Activated CD8-positive, alpha-beta memory T cell treated with anti-CD3 and anti-CD28 coated beads, Interleukin-2, amount 50 U/mL, for 48 hours (primary cell): Measurements from ENCODE around the gene DDX54.
A peak's percentile ranks its signal among the peaks of the same experiment; 100 is the strongest.

Experiments used
- DNase-seq: peaks from one replicate; pipeline ENCODE4 v3.0.0-alpha.2; 2020

Gene DDX54, protein sequence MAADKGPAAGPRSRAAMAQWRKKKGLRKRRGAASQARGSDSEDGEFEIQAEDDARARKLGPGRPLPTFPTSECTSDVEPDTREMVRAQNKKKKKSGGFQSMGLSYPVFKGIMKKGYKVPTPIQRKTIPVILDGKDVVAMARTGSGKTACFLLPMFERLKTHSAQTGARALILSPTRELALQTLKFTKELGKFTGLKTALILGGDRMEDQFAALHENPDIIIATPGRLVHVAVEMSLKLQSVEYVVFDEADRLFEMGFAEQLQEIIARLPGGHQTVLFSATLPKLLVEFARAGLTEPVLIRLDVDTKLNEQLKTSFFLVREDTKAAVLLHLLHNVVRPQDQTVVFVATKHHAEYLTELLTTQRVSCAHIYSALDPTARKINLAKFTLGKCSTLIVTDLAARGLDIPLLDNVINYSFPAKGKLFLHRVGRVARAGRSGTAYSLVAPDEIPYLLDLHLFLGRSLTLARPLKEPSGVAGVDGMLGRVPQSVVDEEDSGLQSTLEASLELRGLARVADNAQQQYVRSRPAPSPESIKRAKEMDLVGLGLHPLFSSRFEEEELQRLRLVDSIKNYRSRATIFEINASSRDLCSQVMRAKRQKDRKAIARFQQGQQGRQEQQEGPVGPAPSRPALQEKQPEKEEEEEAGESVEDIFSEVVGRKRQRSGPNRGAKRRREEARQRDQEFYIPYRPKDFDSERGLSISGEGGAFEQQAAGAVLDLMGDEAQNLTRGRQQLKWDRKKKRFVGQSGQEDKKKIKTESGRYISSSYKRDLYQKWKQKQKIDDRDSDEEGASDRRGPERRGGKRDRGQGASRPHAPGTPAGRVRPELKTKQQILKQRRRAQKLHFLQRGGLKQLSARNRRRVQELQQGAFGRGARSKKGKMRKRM

DNA sequence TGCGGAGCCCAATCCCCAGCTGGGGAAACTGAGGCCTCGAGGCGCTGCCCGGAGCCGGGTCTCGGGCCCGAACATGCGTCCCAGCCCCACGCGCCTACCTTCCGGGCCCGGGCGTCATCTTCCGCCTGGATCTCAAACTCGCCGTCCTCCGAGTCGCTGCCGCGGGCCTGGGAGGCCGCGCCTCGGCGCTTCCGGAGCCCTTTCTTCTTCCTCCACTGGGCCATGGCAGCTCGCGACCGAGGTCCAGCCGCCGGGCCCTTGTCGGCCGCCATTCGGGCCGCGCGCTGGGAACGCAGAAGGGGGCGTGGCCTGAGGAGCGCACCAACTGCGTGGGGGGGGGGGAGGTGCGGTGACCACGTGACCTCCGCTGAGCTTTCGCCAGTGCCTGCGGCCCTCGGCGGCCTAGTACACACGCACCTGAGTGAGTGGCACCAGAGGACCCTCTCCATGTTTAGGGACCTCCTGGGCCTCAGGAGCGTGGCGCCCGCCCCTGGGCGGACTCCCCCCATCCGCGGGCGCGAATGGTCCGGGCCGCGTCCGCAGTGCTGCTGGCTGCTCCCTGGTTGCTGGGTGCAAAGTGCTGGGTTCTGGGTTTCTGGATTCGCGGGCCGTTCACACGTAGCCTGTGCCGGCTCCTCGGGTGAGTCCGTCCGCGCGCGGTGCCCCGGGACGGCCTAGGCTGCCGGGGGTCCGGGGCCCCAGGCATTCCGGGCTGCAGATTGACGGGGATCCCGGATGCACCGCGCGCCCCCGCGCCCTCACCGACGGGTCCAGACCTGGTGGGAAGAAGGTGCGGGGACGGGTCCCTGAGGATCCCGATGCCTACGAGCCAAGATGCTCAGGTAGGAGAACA lies at the start of gene DDX54, which contains the start of gene RITA1:
Gene DDX54 (minus strand): TSS at position 299 of the 853 bp plus-strand sequence. CDS start 27 bp downstream, at position 272.
Gene RITA1 (plus strand): TSS at position 542 of the 853 bp plus-strand sequence. CDS start 1,026 bp downstream, outside the sequence.
- DNase-seq = peak; percentile 94

DNA sequence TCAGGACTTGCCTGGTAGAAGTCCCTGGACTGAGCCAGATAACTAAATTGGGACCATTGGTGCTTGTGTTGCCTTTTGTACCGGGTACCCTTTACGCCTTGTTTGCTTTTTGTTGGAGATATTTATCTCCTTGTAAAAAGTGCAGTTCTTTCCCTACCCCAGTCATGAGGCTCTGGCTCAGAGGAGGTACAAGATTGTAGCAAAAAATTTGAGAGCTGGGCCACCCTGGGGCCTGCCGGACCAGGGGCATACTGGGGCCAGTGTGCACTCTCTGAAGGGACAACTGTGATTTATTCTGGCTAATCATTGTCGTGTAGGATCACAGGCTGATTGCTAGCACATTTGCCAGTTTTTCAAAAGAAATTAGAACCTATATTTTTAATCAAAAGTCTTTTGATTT lies 49.2 kb upstream of the DDX54 start:
- DNase-seq = no peak

DNA sequence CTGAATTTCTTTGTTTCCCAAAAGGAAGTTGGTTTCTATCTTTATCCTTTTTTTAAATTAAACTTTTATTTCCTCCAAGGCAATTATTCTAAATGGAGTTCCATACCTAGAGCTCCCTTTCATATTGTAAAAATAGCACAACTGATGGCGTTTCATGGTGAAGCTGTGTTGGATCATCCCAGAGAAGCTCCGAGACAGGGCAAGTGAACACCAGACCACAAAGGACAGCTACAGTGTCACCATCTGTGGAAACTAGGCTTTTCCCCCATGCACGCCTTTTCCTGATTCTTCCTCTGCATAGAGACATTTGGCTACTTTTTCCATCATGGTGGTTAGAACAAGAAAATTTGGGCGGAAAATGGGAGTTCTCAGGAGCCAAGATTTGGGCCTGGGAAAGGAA lies 48.7 kb upstream of the DDX54 start:
- no peak for DNase-seq

DNA sequence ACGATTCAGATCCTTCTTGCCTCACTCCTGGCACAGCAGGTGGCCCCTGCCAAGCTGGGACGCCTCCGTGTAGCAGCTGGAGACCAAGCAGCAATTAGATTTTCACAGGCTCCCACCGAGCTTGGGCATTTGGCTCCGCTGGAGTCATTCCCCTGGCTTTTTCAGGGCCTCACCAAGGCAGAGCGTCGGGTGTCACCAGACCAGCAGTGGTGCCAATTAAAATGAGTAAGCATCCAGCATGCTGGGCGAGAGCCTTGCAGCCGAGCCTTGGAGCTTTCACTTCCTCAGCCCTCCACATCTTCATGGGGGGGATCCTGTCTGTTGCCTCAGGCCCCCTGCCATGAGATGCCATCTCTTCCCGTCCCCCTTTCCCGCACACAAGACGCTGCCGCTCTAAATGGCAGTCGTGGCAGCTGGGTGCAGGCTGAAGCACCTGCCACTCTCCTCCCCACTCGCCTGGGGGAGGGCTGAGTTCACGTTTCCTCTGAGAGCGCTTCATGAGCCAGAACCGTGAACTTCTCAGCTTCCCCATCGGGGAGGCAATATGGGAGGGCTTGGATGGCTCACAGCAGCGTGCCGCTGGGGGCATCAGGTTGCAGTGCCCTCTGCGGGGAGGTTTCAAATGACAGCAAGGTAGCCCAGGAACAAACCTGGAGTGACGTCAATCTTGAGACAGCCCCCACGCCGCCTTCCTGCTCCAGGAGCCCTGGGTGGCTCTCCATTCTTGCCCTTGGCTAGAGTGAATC lies 47.7 kb upstream of the DDX54 start:
- DNase-seq = peak; percentile 77

DNA sequence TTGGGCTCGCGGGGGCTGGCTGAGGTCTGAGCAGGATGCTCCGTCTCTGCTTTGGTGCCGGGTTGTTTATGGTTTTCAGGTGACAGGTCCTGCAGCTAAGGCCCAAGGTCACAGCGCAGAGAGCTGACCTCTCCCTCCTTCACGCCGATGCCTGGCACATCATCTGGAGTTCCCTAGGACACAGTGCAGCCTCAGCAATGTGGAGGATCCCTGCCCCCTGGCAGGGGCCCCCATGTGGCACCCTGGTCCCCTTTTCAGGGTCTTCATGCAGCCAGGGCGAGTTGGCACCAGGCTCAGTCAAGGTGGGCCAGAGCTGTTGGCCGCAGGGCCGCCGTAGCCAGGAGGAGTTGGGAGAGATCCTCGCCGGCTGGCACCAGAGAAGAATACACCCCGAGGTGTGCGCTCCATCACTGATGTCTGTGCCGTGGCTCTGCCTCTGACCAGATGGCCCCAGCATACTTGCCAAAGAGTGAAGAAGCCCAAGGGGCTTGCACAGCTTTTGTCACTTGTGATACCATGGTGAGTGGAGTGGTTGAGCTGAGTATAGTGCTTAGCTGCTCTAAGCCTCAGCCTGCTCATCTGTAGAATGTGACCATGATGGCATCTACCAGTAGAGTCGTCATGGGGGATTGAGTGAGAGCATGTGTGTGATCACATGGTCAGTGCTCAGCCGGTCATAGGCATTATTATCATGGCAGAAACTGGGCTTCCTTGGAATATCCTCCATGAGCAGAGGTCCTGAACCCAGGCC lies 47.0 kb upstream of the DDX54 start:
- DNase-seq = no peak

DNA sequence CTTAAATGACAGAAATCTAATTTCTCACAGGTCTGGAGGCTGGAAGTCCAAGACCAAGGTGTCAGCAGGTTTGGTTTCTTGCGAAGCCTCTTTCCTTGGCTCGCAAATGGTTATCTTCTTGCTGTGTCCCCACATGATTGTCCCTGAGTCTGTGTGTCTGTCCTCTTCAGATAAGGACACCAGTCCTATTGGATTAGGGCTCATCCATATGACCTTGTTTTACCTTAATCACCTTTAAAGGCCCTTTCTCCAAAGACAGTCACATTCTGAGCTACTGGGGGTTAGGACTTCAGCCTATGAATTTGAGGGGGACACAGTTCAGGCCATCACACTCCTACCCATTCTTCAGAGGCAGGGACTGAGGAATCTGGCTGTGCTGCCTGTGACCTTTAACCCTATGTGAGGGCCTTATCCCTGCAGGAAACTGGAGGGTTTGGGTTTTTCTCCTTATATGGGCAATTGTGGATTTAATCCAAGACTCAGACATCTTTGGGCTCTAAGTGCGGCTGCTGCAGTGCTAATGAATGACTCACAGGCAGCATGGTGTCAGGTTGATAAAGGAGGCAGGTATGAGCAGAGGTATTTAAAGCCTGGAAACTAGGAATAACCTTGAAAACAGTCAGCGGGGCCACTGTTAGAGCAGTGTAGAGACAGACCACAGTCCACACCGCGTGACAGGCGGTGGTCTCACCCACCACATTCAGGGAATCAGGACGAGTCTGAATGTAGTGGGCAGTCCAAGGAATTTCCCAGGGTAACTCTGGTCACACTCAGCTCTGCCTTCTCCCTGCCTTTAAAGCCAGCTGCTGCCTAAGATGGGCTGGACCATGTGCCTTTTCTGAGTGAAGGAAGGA lies 46.2 kb upstream of the DDX54 start:
- no peak for DNase-seq

DNA sequence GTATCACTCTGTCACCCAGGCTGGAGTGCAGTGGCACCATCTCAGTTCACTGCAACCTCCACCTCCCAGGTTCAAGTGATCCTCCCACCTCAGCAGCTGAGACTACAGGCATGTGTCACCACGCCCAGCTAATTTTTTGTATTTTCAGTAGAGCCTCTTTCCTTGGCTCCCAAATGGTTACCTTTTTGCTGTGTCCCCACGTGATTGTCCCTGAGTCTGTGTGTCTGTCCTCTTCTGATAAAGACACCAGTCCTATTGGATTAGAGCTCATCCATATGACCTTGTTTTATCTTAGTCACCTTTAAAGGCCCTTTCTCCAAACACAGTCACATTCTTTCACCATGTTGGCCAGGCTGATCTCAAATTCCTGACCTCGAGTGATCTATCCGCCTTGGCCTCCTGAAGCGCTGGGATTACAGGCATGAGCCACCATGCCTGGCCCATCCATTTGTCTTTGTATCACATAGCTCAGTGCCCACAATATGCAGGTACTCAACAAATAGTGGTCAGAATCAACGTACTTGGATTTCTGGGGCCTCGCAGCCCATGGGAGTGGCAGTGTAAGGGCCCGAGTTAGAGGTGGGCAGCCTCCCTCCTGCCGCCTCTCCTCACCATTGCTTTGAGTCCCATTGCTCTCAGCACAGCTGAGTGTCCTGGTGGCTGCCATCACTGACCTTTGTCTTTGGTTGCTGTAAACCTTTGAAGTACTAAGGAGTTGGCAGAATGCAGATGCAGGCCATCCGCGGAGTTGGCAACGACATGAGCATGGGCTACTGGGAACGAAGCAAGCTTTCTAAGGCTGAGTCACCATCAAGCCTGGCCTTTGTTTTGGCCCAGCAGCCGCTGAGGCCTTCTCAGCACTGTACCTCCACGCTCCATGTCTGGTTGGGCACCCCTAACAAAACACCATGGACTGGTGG lies 45.3 kb upstream of the DDX54 start:
- DNase-seq = no peak

DNA sequence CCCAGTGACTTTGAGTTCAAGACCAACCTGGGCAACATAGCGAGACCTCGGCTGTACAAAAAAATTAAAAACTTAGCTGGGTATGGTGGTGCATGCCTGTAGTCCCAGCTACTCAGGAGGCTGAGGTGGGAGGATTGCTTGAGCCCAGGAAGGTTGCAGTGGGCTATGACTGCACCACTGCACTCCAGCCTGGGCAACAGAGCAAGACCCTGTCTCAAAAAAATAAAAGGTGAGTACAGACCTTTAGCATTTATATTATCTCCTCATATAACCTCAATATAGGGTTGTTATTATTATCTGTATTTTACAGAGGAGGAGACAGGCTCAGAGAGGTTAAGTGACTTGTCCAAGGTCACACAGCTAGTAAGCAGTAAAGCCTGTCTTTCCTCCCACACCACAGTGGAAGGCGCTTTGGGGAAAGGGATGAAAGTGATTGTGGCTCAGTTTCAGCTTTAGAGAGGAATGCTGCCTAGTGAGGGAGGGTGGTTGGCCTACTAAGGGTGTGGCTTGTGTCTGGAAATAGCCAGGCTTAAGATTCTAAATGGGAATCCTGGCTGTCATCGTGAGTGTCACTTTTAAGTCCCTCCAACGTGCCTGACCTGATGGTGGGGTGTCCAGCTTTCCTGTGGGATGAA lies 43.2 kb upstream of the DDX54 start:
- no peak for DNase-seq

DNA sequence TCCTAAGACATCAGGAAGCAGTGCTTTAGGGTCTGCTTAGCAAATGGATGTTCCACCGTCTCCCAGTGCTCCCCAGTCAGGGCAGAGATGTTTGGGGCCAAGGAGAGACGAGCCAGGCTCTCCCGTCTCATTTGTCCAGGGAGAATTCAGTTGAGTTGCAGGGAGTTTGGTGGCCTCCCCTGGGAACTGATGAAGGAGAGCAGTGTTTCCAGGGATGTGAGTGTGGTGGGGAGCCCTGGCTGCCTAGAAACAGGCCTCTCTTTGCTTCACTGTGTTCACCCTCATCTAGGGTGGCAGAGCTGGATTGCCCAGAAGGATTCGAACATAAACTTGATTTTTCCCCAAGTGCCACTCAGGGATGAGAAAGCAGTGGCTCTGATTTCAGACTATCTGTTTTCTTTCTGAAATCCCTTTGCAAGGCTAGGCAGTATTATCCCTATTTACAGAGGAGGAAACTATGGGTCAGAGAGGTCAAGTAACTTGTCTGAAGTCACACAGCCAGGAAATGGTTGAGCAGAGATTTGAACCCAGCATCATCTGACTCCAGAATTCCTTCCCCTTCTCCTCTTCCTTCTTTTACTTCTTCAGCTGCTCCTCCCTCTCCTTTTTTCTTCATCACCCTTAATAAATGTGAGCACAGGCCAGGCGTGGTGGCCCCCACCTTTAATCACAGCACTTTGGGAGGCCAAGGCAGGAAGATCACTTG lies 42.6 kb upstream of the DDX54 start:
- no peak for DNase-seq

DNA sequence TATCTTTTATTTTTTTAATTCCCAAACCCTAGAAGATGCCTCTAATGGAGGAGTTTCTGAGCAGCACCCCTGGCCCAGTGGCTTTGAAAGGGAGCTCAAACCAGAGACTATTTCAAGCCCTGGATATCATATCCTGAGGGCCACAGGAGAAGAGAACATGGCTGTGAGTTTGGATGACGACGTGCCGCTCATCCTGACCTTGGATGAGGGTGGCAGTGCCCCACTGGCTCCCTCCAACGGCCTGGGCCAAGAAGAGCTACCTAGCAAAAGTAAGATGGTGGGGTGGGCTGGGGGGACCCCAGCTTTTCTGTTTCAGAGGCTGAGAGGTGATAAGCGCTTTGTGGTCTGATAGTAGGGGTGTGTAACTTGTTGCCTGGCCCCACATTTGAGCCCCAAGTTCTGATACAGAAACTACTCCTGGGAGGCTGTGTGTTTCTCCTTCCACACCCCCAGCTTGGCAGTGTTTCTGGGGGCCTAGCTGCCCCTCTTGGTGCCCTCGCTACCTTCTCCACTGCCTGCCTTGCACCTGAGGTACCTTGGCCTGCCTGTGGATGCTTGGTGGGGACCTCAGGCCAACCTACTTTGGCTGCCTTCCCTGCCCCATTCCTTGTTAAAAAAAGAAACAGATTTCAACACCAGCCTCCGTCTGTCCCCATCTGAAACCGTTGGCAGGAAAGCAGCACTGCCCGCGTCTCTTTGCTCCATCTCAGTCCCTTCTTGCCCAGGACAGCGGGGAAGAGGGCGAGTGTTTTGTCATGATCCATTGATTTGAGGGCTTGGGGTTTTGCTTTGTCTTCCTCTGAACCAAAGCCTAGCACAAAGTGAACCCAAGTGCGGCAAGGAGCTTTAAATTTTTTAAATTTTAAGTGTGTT lies 41.7 kb upstream of the DDX54 start:
- DNase-seq = no peak

DNA sequence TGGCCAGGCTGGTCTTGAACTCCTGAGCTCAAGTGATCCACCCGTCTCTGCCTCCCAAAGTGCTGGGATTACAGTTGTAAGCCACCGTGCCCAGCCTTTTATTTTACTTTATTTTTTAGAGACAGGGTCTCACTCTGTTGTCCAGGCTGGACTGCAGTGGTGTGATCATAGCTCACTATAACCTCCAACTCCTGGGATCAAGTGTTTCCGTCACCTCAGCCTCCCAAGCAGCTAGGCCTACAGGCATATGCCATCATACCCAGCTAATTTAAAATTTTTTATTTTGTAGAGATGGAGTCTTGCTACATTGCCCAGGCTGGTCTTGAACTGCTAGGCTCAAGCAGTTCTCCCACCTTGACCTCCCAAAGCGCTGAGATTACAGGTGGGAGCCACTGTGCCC lies 39.7 kb upstream of the DDX54 start:
- no peak for DNase-seq

DNA sequence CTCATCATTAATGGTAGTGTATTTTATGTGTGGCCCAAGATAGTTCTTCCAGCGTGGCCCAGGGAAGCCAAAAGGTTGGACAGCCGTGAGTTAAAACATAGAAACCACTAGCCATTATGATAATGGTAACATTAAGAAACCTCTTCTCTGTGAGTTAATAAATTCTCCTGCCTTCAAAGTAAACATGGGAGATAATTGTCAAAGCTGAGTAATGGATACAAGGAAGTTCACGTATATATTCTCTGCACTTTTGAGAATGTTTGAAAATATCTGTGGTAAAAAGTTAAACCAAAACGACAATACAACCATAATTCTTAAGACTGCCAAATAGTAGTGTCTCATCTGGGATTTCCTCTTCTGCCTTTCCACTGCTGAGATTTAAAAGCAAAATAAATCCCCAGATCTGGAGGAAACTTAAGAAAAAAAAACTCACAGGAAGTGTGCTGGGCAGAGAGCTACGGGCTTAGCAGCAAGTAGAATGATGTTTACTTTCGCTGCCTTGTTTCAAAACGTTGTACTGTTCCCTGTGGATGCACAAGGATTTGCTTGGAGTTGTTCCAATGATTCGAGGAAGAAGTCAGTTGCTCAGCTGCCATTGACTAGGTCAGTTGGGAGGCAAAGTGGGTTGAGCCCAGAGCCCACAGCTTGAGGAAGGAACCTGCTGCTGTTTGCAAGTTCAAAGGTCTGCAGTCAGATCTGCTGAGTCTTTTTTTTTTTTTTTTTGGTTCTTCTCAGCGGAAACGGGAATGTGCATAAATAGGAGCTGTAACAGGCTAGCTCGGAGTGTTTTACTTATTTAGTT lies 37.7 kb upstream of the DDX54 start:
- no peak for DNase-seq

DNA sequence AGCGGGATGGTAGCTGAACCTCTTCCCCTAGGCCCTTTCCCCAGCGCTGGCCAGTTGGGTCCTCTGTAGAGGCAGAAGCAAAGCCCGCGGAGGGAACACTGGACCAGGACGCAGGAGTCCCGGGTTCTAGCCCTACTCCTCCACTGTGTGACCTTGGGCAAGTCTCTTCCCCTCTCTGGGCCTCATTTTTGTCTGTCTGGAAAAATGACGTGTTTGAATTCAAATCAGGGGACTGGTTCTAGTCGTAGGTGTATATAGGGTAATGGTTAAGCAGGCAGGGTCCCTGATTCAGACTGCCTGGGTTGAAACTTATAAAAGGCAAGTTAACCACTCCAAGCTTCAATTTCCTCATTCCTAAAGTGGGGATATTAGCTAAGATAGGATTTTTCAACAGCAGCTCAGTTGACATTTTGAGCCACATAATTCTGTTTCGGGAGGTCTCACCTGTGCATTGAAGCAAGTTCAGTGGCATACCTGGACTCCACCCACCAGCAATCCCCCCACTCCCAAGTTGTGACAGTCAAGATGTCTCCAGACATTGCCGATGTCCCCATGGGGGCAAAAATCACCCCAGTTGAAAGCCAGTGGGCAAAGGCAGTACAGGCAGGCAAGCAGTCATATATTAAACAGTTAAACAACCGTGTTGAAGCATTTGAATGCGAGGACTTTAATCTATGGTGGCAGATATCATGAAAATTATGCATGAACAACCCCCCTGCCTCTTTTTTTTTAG lies 36.9 kb upstream of the DDX54 start:
- no peak for DNase-seq

DNA sequence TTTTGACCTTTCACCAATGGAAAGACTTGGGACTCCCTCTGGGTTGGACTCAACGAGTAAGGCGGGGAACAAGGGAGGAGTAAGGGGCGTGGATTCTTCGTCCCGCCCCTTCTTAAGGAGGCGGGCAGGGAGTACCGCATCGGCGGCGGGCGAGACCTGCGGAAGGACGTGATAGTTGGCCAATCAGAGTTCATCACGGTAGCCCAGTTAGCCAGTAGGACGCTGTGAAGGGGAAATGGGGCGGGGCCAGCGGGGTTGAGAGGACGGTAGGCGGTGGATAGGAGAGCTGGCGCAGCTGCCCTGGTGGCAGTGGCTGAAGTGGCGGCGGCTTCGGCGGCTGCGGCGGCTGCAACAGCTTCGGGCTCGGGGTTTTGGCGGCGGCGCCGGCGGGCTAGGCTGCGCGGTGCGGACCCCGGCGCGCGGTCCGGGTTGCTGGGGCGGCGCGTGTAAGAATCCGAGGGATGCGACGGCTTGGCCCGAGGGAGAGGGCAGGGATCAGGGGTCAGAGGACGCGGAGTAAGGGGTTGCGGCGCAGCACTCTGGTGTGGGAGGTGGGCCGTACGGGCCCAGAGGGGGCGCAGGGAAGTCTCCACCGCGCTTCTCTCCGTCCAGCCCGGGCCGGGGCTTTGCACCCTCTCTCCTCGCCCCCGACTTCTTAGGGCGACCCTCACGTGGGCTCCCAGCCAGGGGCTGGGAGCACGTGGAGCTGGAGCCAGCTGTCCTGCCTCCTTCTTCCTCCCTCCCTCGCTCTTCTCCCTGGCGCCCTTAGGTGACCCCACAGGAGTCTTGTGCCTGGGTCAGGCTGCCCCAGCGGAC lies 36.1 kb upstream of the DDX54 start, which contains the start of gene TPCN1:
Gene TPCN1 (plus strand): TSS at position 284 of the 816 bp plus-strand sequence. CDS start 5,389 bp downstream, outside the sequence.
- peak; percentile 98 for DNase-seq
